IMR-90 (cell line): ENCODE measurements around the gene AUTS2. TPM values are rescaled to one million over a fixed set of nuclear protein-coding genes. Genes with fewer than 3 reads are reported as not detected.

Source experiments
- ATAC-seq: fragments of 200-7000 bp; cut with Tn5 transposase; 2 replicates; pipeline ENCODE4 v1.9.1; 2020; ENCODE audit warnings: low read depth, mild to moderate bottlenecking, moderate library complexity
- BruUV-seq: library from RNA; stranded (reverse); fragments of 400-500 nt; replicated peaks from 2 replicates; lab custom pipeline; 2021; lab: Mats Ljungman, UMichigan
- CTCF ChIA-PET: fragments of 300-600 bp; formaldehyde crosslinking; extraction: SDS; loops from one replicate; lab custom pipeline; 2021; ENCODE audit warnings: antibody characterized with exemption; lab: Yijun Ruan, JAX
- POLR2A ChIA-PET: fragments of 300-600 bp; sonication (Branson Sonifier 250); formaldehyde crosslinking; loops from one replicate; lab custom pipeline; 2022; ENCODE audit warnings: antibody characterized with exemption; ENCODE audit not compliant: unreplicated experiment; lab: Charles Lee
- DNase-seq: peaks from one replicate; pipeline ENCODE4 v3.0.0; 2013
- H2AFZ ChIP-seq: replicated peaks from 2 replicates; pipeline ENCODE3; 2013; ENCODE audit warnings: low read length, mild to moderate bottlenecking; ENCODE audit not compliant: poor library complexity
- H2AK5ac ChIP-seq: 2 replicates; pipeline ENCODE4 v1.6.1; 2013; ENCODE audit warnings: low read depth, low read length, inconsistent platforms
- H2AK9ac ChIP-seq: replicated peaks from 2 replicates; pipeline ENCODE3; 2013; ENCODE audit warnings: mild to moderate bottlenecking, low read depth, low read length, moderate library complexity; ENCODE audit not compliant: poor library complexity
- H2BK120ac ChIP-seq: 2 replicates; pipeline ENCODE4 v1.6.1; 2013; ENCODE audit warnings: low read depth, low read length, inconsistent platforms
- H2BK15ac ChIP-seq: 3 replicates; pipeline ENCODE4 v1.6.1; 2013; ENCODE audit warnings: low read depth, low read length, inconsistent platforms
- H2BK20ac ChIP-seq: 2 replicates; pipeline ENCODE4 v1.6.1; 2013; ENCODE audit warnings: low read depth, mild to moderate bottlenecking, inconsistent platforms, low read length, moderate library complexity
- H2BK5ac ChIP-seq: 2 replicates; pipeline ENCODE4 v1.6.1; 2013; ENCODE audit warnings: mild to moderate bottlenecking, low read depth, low read length, inconsistent platforms; ENCODE audit not compliant: poor library complexity, severe bottlenecking
- H3K14ac ChIP-seq: replicated peaks from 2 replicates; pipeline ENCODE4 v1.6.1; 2013; ENCODE audit warnings: low read depth, low read length, inconsistent platforms
- H3K18ac ChIP-seq: 2 replicates; pipeline ENCODE4 v1.6.1; 2013; ENCODE audit warnings: low read depth, low read length, control low read depth
- H3K23ac ChIP-seq: 2 replicates; pipeline ENCODE4 v1.6.1; 2013; ENCODE audit warnings: low read depth, low read length, inconsistent platforms
- H3K27ac ChIP-seq: 2 replicates; pipeline ENCODE4 v1.5.1; 2013; ENCODE audit warnings: mild to moderate bottlenecking, control low read depth, low read length; ENCODE audit not compliant: insufficient read depth
- H3K27me3 ChIP-seq: 2 replicates; pipeline ENCODE4 v1.6.1; 2013; ENCODE audit warnings: low read length; ENCODE audit not compliant: control insufficient read depth, insufficient read depth
- H3K36me3 ChIP-seq: 2 replicates; pipeline ENCODE4 v1.6.1; 2013; ENCODE audit warnings: low read length, mixed read lengths; ENCODE audit not compliant: control insufficient read depth, insufficient read depth
- H3K4ac ChIP-seq: 2 replicates; pipeline ENCODE4 v1.6.1; 2013; ENCODE audit warnings: low read depth, low read length, inconsistent platforms
- H3K4me1 ChIP-seq: 2 replicates; pipeline ENCODE4 v1.6.1; 2013; ENCODE audit warnings: low read length, mixed read lengths; ENCODE audit not compliant: control insufficient read depth, insufficient read depth
- H3K4me2 ChIP-seq: 2 replicates; pipeline ENCODE4 v1.6.1; 2013; ENCODE audit warnings: low read depth, mild to moderate bottlenecking, control low read depth, low read length, moderate library complexity
- H3K4me3 ChIP-seq: 2 replicates; pipeline ENCODE4 v1.5.1; 2013; ENCODE audit warnings: low read depth, mild to moderate bottlenecking, control low read depth, low read length, moderate library complexity; ENCODE audit not compliant: insufficient read depth
- H3K56ac ChIP-seq: 2 replicates; pipeline ENCODE4 v1.6.1; 2013; ENCODE audit warnings: low read length, inconsistent platforms; ENCODE audit not compliant: insufficient read depth; ENCODE audit errors: extremely low read depth
- H3K79me1 ChIP-seq, 2 experiments: 2 replicates each; pipeline ENCODE4 v1.6.1; 2013; ENCODE audit warnings: low read length in 2 of 2, inconsistent platforms in 1 of 2, low read depth in 1 of 2
- H3K9ac ChIP-seq: 2 replicates; pipeline ENCODE4 v1.6.1; 2013; ENCODE audit warnings: low read depth, low read length, control low read depth
- H3K9me1 ChIP-seq: 2 replicates; pipeline ENCODE4 v1.6.1; 2013; ENCODE audit warnings: low read length, inconsistent platforms; ENCODE audit not compliant: insufficient read depth
- H3K9me3 ChIP-seq: 2 replicates; pipeline ENCODE4 v1.6.1; 2013; ENCODE audit warnings: low read length; ENCODE audit not compliant: control insufficient read depth, insufficient read depth
- H4K20me1 ChIP-seq: 2 replicates; pipeline ENCODE4 v1.6.1; 2013; ENCODE audit warnings: low read length, inconsistent platforms; ENCODE audit not compliant: insufficient read depth
- H4K5ac ChIP-seq: 2 replicates; pipeline ENCODE4 v1.6.1; 2013; ENCODE audit warnings: mild to moderate bottlenecking, low read depth, low read length, control low read depth
- H4K8ac ChIP-seq, 2 experiments: 2 replicates each; pipeline ENCODE4 v1.6.1; 2013; ENCODE audit warnings: low read depth in 2 of 2, low read length in 2 of 2, control low read depth in 1 of 2, inconsistent platforms in 1 of 2
- H4K91ac ChIP-seq: 2 replicates; pipeline ENCODE4 v1.6.1; 2013; ENCODE audit warnings: low read depth, low read length, inconsistent platforms; ENCODE audit not compliant: insufficient read depth
- CHD1 ChIP-seq: IDR thresholded peaks from 2 replicates; pipeline ENCODE4 v1.6.1; 2012; ENCODE audit warnings: low read depth, low read length, improper control_type of control experiment
- FOS ChIP-seq: fragments of 150-350 bp; IDR thresholded peaks from 2 replicates; pipeline ENCODE4 v1.6.1; 2016; ENCODE audit warnings: low read depth, low read length
- MAFK ChIP-seq: IDR thresholded peaks from 2 replicates; pipeline ENCODE4 v1.6.1; 2012; ENCODE audit warnings: low read depth, low read length, improper control_type of control experiment
- MAZ ChIP-seq: IDR thresholded peaks from 2 replicates; pipeline ENCODE4 v1.6.1; 2012; ENCODE audit warnings: low read depth, mild to moderate bottlenecking, low read length, improper control_type of control experiment, moderate library complexity, borderline replicate concordance
- MXI1 ChIP-seq: IDR thresholded peaks from 2 replicates; pipeline ENCODE4 v1.6.1; 2012; ENCODE audit warnings: low read depth, mild to moderate bottlenecking, low read length, moderate library complexity, borderline replicate concordance
- NFE2L2 ChIP-seq: fragments of 150-350 bp; IDR thresholded peaks from 2 replicates; pipeline ENCODE4 v1.6.1; 2016; ENCODE audit warnings: low read depth, mild to moderate bottlenecking, low read length
- POLR2A ChIP-seq: IDR thresholded peaks from 2 replicates; pipeline ENCODE4 v1.6.1; 2012; ENCODE audit warnings: mild to moderate bottlenecking, low read depth, low read length
- RAD21 ChIP-seq: IDR thresholded peaks from 2 replicates; pipeline ENCODE4 v1.6.1; 2012; ENCODE audit warnings: low read length, improper control_type of control experiment
- RFX5 ChIP-seq: IDR thresholded peaks from 2 replicates; pipeline ENCODE4 v1.8.0; 2012; ENCODE audit warnings: low read depth, mild to moderate bottlenecking, low read length, moderate library complexity
- SMC3 ChIP-seq: fragments of 150-350 bp; IDR thresholded peaks from 2 replicates; pipeline ENCODE4 v1.6.1; 2016; ENCODE audit warnings: low read depth, mild to moderate bottlenecking, antibody characterized with exemption, low read length, moderate library complexity
- WGBS, 2 experiments: methylation state at CpG; one replicate each; pipeline versions ENCODE4 v1.1.5 to v1.1.7; 2013; ENCODE audit warnings: missing lambda C conversion rate in 2 of 2; ENCODE audit not compliant: insufficient read length in 1 of 2; ENCODE audit errors: extremely low coverage in 2 of 2; 5-methylcytosine and 5-hydroxymethylcytosine counted together
- dilution Hi-C: fragments of 300-500 bp; cut with HindIII; formaldehyde crosslinking; loops from one replicate; pipeline ENCODE4 v1.14.3; 2018; ENCODE audit warnings: low sequenced_read_pairs; ENCODE audit not compliant: unreplicated experiment
- in situ Hi-C: fragments of 300-500 bp; cut with MboI; formaldehyde crosslinking; loops from 3 replicates; pipeline ENCODE4 v1.14.3; 2019; ENCODE audit warnings: low sequenced_read_pairs, inconsistent platforms, mixed read lengths
- intact Hi-C: fragments of 100-400 bp; cut with micrococcal nuclease; formaldehyde crosslinking; loops from 2 replicates; pipeline ENCODE4 v1.10.0; 2022
- polyA plus RNA-seq, 3 experiments: library from polyadenylated mRNA; depleted of rRNA; stranded (reverse); fragments of >200 nt; gene quantifications; 2 replicates each; pipeline ENCODE4 v1.2.3, GENCODE V29; 2012; ENCODE audit warnings: low replicate concordance in 1 of 3
- total RNA-seq: library from RNA; depleted of rRNA; stranded (reverse); fragments of >200 nt; gene quantifications from 2 replicates; pipeline ENCODE4 v1.2.3, GENCODE V29; 2012
- TF ChIP-seq, protein P1 (sequence below): conservative IDR thresholded peaks from 2 replicates; pipeline ENCODE4 v1.5.1; 2012; ENCODE audit warnings: mild to moderate bottlenecking, low read depth, low read length, improper control_type of control experiment
- TF ChIP-seq, protein P2 (sequence below): fragments of 150-350 bp; IDR thresholded peaks from 2 replicates; pipeline ENCODE4 v1.6.1; 2016; ENCODE audit warnings: low read depth, mild to moderate bottlenecking, low read length, moderate library complexity, borderline replicate concordance

Gene AUTS2
- total and polyA plus RNA-seq, 2 of the 4 experiments (the other 2 are of a cell fraction), result 0.90 to 3.0 TPM

DNA sequence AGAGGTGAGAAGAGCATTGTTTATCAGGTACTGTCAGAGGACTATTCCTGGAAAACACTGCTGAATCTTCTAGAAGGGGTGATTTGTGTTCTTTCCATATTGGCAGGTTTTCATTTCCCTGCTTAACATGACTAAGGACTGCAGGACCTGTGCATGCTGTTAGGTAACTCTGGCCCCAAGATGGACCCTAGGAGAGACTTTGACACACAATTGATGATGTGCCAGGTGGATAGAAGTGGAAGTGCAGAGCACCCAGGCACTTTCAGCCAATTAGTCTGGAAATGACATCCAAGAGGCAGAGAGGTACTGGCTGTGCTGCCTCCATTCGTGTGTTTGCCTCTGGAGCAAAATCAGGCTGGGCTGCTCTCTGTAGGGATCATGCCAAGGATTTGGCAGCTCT is 1037.4 kb downstream of the AUTS2 start:
- Histone ChIP-seq H2BK15ac (no peak overlapping the region), H3K36me3 (no peaks in the 10 kb centered on the region), H4K20me1 (no peaks in the 10 kb centered on the region), H3K4me1 (peaks cover 11% of the 10 kb centered on the region), H3K56ac (no peak overlapping the region), H3K9ac (no peak overlapping the region), H2BK5ac (no peak overlapping the region), H2BK20ac (peak overlapping the region; percentile 49; the same call in 1 of the 2 replicates), H4K91ac (no peak overlapping the region; the same call in 1 of the 2 replicates), H3K27ac (no peak overlapping the region), H4K5ac (no peak overlapping the region), H3K9me1 (peaks cover 14% of the 10 kb centered on the region), H3K4ac (0 out of 2 replicates have a peak overlapping the region, but pooled peaks have one; percentile 77), H2BK120ac (peak overlapping the region; percentile 79; the same call in 1 of the 2 replicates), H3K4me2 (no peak overlapping the region), H3K14ac (peak overlapping the region; percentile 72), H3K23ac (peak overlapping the region; percentile 28; the same call in 1 of the 2 replicates), H3K27me3 (no peaks in the 10 kb centered on the region), H3K9me3 (no peaks in the 10 kb centered on the region), H4K8ac (peak overlapping the region in 1 of 2 experiments; percentile 30; a peak in 2 of 4 replicates), H3K79me1 (no peaks in the 10 kb centered on the region), H2AK5ac (peak overlapping the region; percentile 49; the same call in 1 of the 2 replicates), H2AK9ac (peak overlapping the region; percentile 33), H3K4me3 (no peak overlapping the region), H3K18ac (no peak overlapping the region), H2AFZ (no peak overlapping the region)
- in situ Hi-C loops, result no loop called here
- ChIA-PET POLR2A (no interaction called here), CTCF (no interaction called here)
- TF ChIP-seq RFX5, result no peak
- no peak for TF ChIP-seq MAZ
- TF ChIP-seq FOS, result no peak
- TF ChIP-seq MAFK, result no peak
- TF ChIP-seq NFE2L2, result no peak
- no peak for TF ChIP-seq MXI1
- TF ChIP-seq, protein P1, sequence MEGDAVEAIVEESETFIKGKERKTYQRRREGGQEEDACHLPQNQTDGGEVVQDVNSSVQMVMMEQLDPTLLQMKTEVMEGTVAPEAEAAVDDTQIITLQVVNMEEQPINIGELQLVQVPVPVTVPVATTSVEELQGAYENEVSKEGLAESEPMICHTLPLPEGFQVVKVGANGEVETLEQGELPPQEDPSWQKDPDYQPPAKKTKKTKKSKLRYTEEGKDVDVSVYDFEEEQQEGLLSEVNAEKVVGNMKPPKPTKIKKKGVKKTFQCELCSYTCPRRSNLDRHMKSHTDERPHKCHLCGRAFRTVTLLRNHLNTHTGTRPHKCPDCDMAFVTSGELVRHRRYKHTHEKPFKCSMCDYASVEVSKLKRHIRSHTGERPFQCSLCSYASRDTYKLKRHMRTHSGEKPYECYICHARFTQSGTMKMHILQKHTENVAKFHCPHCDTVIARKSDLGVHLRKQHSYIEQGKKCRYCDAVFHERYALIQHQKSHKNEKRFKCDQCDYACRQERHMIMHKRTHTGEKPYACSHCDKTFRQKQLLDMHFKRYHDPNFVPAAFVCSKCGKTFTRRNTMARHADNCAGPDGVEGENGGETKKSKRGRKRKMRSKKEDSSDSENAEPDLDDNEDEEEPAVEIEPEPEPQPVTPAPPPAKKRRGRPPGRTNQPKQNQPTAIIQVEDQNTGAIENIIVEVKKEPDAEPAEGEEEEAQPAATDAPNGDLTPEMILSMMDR, result no peak
- no peak for TF ChIP-seq RAD21
- TF ChIP-seq SMC3, result no peak
- TF ChIP-seq, protein P2, sequence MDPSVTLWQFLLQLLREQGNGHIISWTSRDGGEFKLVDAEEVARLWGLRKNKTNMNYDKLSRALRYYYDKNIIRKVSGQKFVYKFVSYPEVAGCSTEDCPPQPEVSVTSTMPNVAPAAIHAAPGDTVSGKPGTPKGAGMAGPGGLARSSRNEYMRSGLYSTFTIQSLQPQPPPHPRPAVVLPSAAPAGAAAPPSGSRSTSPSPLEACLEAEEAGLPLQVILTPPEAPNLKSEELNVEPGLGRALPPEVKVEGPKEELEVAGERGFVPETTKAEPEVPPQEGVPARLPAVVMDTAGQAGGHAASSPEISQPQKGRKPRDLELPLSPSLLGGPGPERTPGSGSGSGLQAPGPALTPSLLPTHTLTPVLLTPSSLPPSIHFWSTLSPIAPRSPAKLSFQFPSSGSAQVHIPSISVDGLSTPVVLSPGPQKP, result no peak
- no peak for TF ChIP-seq POLR2A
- TF ChIP-seq CHD1, result no peak
- WGBS, 2 experiments, result no CpG with 5 or more reads among the region's 1 CpG
- dilution Hi-C loops, result no loop called here
- DNase-seq (no peak), ATAC-seq (no peak)
- intact Hi-C loops, result no loop called here
- BruUV-seq, result no TSS peak
